ENCODE data around the gene CLEC4F.

DNA sequence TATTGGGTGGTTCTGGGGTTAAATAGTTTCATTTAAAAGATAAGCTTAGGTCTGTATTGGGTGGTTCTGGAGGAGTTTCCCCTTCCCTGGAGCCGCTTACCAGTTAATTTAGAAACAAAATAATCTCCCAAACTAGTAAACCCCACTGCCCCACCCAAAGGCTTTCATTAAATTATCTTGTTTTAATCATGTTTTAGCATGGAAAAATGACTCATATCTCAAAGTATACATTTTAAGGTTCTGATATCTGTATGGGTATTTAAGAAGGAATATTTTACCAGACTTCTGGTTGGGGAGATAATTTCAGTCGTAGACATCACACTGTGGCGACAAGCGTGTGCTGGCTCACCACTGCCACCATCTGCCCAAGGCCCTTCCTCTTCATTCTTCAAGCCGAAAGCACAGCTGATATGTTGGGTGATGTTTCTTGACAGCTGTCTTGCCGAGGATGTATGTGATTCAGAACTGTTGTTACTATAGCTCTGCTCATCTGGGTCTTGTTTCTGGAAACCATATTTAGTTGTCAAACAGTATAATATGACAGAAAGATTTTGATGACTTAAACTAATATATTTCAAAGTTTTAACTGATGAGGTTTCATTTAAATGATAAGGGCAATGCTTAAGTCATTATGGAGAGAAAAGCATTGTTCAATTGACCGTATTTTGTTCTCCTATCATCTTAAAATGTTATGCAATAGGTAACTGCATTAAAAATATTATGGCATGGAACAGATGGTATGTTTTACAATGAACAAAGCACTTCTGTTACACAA is 35.1 kb downstream of the CLEC4F start:
- TF ChIP-seq, protein P1, sequence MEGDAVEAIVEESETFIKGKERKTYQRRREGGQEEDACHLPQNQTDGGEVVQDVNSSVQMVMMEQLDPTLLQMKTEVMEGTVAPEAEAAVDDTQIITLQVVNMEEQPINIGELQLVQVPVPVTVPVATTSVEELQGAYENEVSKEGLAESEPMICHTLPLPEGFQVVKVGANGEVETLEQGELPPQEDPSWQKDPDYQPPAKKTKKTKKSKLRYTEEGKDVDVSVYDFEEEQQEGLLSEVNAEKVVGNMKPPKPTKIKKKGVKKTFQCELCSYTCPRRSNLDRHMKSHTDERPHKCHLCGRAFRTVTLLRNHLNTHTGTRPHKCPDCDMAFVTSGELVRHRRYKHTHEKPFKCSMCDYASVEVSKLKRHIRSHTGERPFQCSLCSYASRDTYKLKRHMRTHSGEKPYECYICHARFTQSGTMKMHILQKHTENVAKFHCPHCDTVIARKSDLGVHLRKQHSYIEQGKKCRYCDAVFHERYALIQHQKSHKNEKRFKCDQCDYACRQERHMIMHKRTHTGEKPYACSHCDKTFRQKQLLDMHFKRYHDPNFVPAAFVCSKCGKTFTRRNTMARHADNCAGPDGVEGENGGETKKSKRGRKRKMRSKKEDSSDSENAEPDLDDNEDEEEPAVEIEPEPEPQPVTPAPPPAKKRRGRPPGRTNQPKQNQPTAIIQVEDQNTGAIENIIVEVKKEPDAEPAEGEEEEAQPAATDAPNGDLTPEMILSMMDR (conservative IDR thresholded peaks at IDR 0.05), result peak; percentile 50; the same call in 1 of the 2 replicates
- TF ChIP-seq EZH2 (IDR thresholded peaks at IDR 0.05; ENCODE audit: low read depth), result no peak

Measured in PC-9 (cell line).